ENCODE data around the gene TTC23L.

Gene TTC23L

GRCh38 chr5:34831303-34831702 lies 7.7 kb upstream of the TTC23L start:
- Histone ChIP-seq H3K36me3 (ENCODE audit: insufficient read depth, low read length) (no peaks in the 10 kb centered on the region), H3K9me3 (ENCODE audit: low read depth, low read length) (no peaks in the 10 kb centered on the region), H3K4me3 (no peak overlapping the region), H3K9ac (ENCODE audit: insufficient read length) (no peak overlapping the region), H3K27ac (peak overlapping the region; percentile 46; the same call in 1 of the 2 replicates)
- TF ChIP-seq EZH2 (IDR thresholded peaks at IDR 0.05) (no peak), POLR2AphosphoS5 (IDR thresholded peaks at IDR 0.05; ENCODE audit: borderline replicate concordance, low read depth, low read length) (no peak), FOXP2 (optimal IDR thresholded peaks at IDR 0.05; ENCODE audit: control extremely low read depth, extremely low read length, insufficient read depth) (no peak)
- DNase-seq (ENCODE audit: low read depth, low spot score) = no peak

GRCh38 chr5:34832568-34832967 lies 6.4 kb upstream of the TTC23L start:
- no peak overlapping the region for H3K27ac ChIP-seq
- no peak for DNase-seq (ENCODE audit: low read depth, low spot score)
- H3K4me3 ChIP-seq = no peak overlapping the region
- H3K36me3 ChIP-seq (ENCODE audit: insufficient read depth, low read length) = no peaks in the 10 kb centered on the region
- no peak for TF ChIP-seq EZH2 (IDR thresholded peaks at IDR 0.05)
- TF ChIP-seq FOXP2 (optimal IDR thresholded peaks at IDR 0.05; ENCODE audit: control extremely low read depth, extremely low read length, insufficient read depth) = no peak
- TF ChIP-seq POLR2AphosphoS5 (IDR thresholded peaks at IDR 0.05; ENCODE audit: borderline replicate concordance, low read depth, low read length) = no peak
- no peaks in the 10 kb centered on the region for H3K9me3 ChIP-seq (ENCODE audit: low read depth, low read length)
- H3K9ac ChIP-seq (ENCODE audit: insufficient read length) = no peak overlapping the region

GRCh38 chr5:34833090-34833489 lies 5.9 kb upstream of the TTC23L start:
- TF ChIP-seq POLR2AphosphoS5 (IDR thresholded peaks at IDR 0.05; ENCODE audit: borderline replicate concordance, low read depth, low read length) (no peak), EZH2 (IDR thresholded peaks at IDR 0.05) (no peak), FOXP2 (optimal IDR thresholded peaks at IDR 0.05; ENCODE audit: control extremely low read depth, extremely low read length, insufficient read depth) (no peak)
- H3K27ac ChIP-seq = no peak overlapping the region
- no peak for DNase-seq (ENCODE audit: low read depth, low spot score)

GRCh38 chr5:34833976-34834793 lies 4.8 kb upstream of the TTC23L start:
- no peaks in the 10 kb centered on the region for H3K36me3 ChIP-seq (ENCODE audit: insufficient read depth, low read length)
- H3K4me3 ChIP-seq = no peak overlapping the region
- no peaks in the 10 kb centered on the region for H3K9me3 ChIP-seq (ENCODE audit: low read depth, low read length)
- H3K27ac ChIP-seq = no peak overlapping the region
- H3K9ac ChIP-seq (ENCODE audit: insufficient read length) = no peak overlapping the region
- no peak for DNase-seq (ENCODE audit: low read depth, low spot score)
- no peak for TF ChIP-seq EZH2 (IDR thresholded peaks at IDR 0.05)
- TF ChIP-seq FOXP2 (optimal IDR thresholded peaks at IDR 0.05; ENCODE audit: control extremely low read depth, extremely low read length, insufficient read depth) = no peak
- no peak for TF ChIP-seq POLR2AphosphoS5 (IDR thresholded peaks at IDR 0.05; ENCODE audit: borderline replicate concordance, low read depth, low read length)

More at GRCh38 chr5:34833090-34833489, 5.9 kb upstream of the TTC23L start:
- H3K4me3 ChIP-seq = no peak overlapping the region
- no peaks in the 10 kb centered on the region for H3K36me3 ChIP-seq (ENCODE audit: insufficient read depth, low read length)
- H3K9me3 ChIP-seq (ENCODE audit: low read depth, low read length) = no peaks in the 10 kb centered on the region
- H3K9ac ChIP-seq (ENCODE audit: insufficient read length) = no peak overlapping the region

- no peak overlapping the region for H3K27ac ChIP-seq
- H3K36me3 ChIP-seq (ENCODE audit: insufficient read depth, low read length) = no peaks in the 10 kb centered on the region
- no peaks in the 10 kb centered on the region for H3K9me3 ChIP-seq (ENCODE audit: low read depth, low read length)
- no peak for DNase-seq (ENCODE audit: low read depth, low spot score)
- H3K9ac ChIP-seq (ENCODE audit: insufficient read length) = no peak overlapping the region
- H3K4me3 ChIP-seq = no peak overlapping the region
- TF ChIP-seq FOXP2 (optimal IDR thresholded peaks at IDR 0.05; ENCODE audit: control extremely low read depth, extremely low read length, insufficient read depth) = no peak
- TF ChIP-seq EZH2 (IDR thresholded peaks at IDR 0.05) = no peak
- TF ChIP-seq POLR2AphosphoS5 (IDR thresholded peaks at IDR 0.05; ENCODE audit: borderline replicate concordance, low read depth, low read length) = no peak
These were observed 4.2 kb upstream of the TTC23L start for GRCh38 chr5:34834794-34835089.

GRCh38 chr5:34835664-34836063 lies 3.3 kb upstream of the TTC23L start:
- DNase-seq (ENCODE audit: low read depth, low spot score) = no peak
- no peak overlapping the region for H3K27ac ChIP-seq
- H3K9me3 ChIP-seq (ENCODE audit: low read depth, low read length) = no peaks in the 10 kb centered on the region
- H3K36me3 ChIP-seq (ENCODE audit: insufficient read depth, low read length) = no peaks in the 10 kb centered on the region
- TF ChIP-seq POLR2AphosphoS5 (IDR thresholded peaks at IDR 0.05; ENCODE audit: borderline replicate concordance, low read depth, low read length) (no peak), EZH2 (IDR thresholded peaks at IDR 0.05) (no peak), FOXP2 (optimal IDR thresholded peaks at IDR 0.05; ENCODE audit: control extremely low read depth, extremely low read length, insufficient read depth) (no peak)
- no peak overlapping the region for H3K4me3 ChIP-seq
- no peak overlapping the region for H3K9ac ChIP-seq (ENCODE audit: insufficient read length)

- Histone ChIP-seq H3K27ac (no peak overlapping the region), H3K9me3 (ENCODE audit: low read depth, low read length) (no peaks in the 10 kb centered on the region)
- no peak for TF ChIP-seq EZH2 (IDR thresholded peaks at IDR 0.05)
- TF ChIP-seq FOXP2 (optimal IDR thresholded peaks at IDR 0.05; ENCODE audit: control extremely low read depth, extremely low read length, insufficient read depth) = no peak
- no peak for TF ChIP-seq POLR2AphosphoS5 (IDR thresholded peaks at IDR 0.05; ENCODE audit: borderline replicate concordance, low read depth, low read length)
These were observed 2.9 kb downstream of the TTC23L start for GRCh38 chr5:34841816-34842215.

GRCh38 chr5:34842554-34842953 lies 3.6 kb downstream of the TTC23L start:
- TF ChIP-seq FOXP2 (optimal IDR thresholded peaks at IDR 0.05; ENCODE audit: control extremely low read depth, extremely low read length, insufficient read depth) = no peak
- no peak for TF ChIP-seq POLR2AphosphoS5 (IDR thresholded peaks at IDR 0.05; ENCODE audit: borderline replicate concordance, low read depth, low read length)
- no peak for TF ChIP-seq EZH2 (IDR thresholded peaks at IDR 0.05)
- no peaks in the 10 kb centered on the region for H3K36me3 ChIP-seq (ENCODE audit: insufficient read depth, low read length)
- H3K27ac ChIP-seq = no peak overlapping the region
- no peak overlapping the region for H3K4me3 ChIP-seq
- H3K9ac ChIP-seq (ENCODE audit: insufficient read length) = no peak overlapping the region
- H3K9me3 ChIP-seq (ENCODE audit: low read depth, low read length) = no peaks in the 10 kb centered on the region
- DNase-seq (ENCODE audit: low read depth, low spot score) = no peak

More at GRCh38 chr5:34841816-34842215, 2.9 kb downstream of the TTC23L start:
- no peak for DNase-seq (ENCODE audit: low read depth, low spot score)
- H3K36me3 ChIP-seq (ENCODE audit: insufficient read depth, low read length) = no peaks in the 10 kb centered on the region
- no peak overlapping the region for H3K9ac ChIP-seq (ENCODE audit: insufficient read length)
- no peak overlapping the region for H3K4me3 ChIP-seq

All from SK-N-MC (cell line).